Measurements from ENCODE around the gene OLFML3.

DNA sequence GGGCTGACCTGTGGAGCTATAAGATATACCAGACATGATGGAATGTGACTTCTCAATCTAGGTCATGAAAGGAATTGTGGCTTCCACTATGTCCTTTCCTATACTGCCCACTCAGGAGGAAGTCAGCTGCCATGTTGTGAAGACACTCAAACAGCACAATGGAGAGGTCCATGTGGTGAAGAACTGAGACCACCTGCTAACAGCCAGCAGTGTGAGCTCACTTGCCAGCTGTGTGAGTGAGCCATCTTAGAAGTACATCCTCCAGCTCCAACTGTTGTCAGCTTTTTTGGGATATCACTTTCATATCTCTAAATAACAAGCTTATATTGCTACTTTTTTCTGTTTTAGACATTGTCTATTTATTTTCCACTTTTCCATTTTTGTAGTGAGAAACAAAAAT lies 29.7 kb downstream of the OLFML3 start:
- TF ChIP-seq, protein P1, sequence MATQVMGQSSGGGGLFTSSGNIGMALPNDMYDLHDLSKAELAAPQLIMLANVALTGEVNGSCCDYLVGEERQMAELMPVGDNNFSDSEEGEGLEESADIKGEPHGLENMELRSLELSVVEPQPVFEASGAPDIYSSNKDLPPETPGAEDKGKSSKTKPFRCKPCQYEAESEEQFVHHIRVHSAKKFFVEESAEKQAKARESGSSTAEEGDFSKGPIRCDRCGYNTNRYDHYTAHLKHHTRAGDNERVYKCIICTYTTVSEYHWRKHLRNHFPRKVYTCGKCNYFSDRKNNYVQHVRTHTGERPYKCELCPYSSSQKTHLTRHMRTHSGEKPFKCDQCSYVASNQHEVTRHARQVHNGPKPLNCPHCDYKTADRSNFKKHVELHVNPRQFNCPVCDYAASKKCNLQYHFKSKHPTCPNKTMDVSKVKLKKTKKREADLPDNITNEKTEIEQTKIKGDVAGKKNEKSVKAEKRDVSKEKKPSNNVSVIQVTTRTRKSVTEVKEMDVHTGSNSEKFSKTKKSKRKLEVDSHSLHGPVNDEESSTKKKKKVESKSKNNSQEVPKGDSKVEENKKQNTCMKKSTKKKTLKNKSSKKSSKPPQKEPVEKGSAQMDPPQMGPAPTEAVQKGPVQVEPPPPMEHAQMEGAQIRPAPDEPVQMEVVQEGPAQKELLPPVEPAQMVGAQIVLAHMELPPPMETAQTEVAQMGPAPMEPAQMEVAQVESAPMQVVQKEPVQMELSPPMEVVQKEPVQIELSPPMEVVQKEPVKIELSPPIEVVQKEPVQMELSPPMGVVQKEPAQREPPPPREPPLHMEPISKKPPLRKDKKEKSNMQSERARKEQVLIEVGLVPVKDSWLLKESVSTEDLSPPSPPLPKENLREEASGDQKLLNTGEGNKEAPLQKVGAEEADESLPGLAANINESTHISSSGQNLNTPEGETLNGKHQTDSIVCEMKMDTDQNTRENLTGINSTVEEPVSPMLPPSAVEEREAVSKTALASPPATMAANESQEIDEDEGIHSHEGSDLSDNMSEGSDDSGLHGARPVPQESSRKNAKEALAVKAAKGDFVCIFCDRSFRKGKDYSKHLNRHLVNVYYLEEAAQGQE (IDR thresholded peaks at IDR 0.05; ENCODE audit: insufficient read depth in 1 of 2, low read depth in 2 of 2, low read length in 2 of 2) = no peak
- TF ChIP-seq SIN3A (IDR thresholded peaks at IDR 0.05; ENCODE audit: borderline replicate concordance, insufficient read depth, low read length) (no peak), POLR2AphosphoS5 (IDR thresholded peaks at IDR 0.05; ENCODE audit: low read depth, low read length) (no peak), TAF1 (IDR thresholded peaks at IDR 0.05; ENCODE audit: borderline replicate concordance, insufficient read depth, low read length) (no peak)

Data from PFSK-1 (cell line).